ENCODE results near the gene NTNG2.
"Not testable (repeated sequence)": the region's sequence is repeated elsewhere in the genome, so short reads cannot be mapped to it uniquely, and the experiment has no call there.

The NTNG2 gene

GRCh38 chr9:132161743-132162184, at the start of gene NTNG2:
Gene NTNG2 (plus strand): TSS chr9:132162058. CDS start chr9:132166832, 4,774 bp downstream.
- DNase-seq, result no peak

- peak; percentile 43 for DNase-seq
Measured at GRCh38 chr9:132114102-132114707, 47.7 kb upstream of the NTNG2 start.

GRCh38 chr9:132116583-132116982, 45.3 kb upstream of the NTNG2 start:
- DNase-seq, result no peak

GRCh38 chr9:132117694-132118093, 44.2 kb upstream of the NTNG2 start:
- no peak for DNase-seq

GRCh38 chr9:132121021-132121420, 40.8 kb upstream of the NTNG2 start:
- no peak for DNase-seq

GRCh38 chr9:132124800-132125199, 37.1 kb upstream of the NTNG2 start:
- no peak for DNase-seq

- DNase-seq, result no peak
Measured at GRCh38 chr9:132125361-132125760, 36.5 kb upstream of the NTNG2 start.

GRCh38 chr9:132125944-132126679, 35.7 kb upstream of the NTNG2 start:
- no peak for DNase-seq

- no peak for DNase-seq
Measured at GRCh38 chr9:132126680-132127236, 35.1 kb upstream of the NTNG2 start.

- no peak for DNase-seq
Measured at GRCh38 chr9:132127888-132128534, 33.8 kb upstream of the NTNG2 start.

- no peak for DNase-seq
Measured at GRCh38 chr9:132129535-132129934, 32.3 kb upstream of the NTNG2 start.

- DNase-seq, result not testable (repeated sequence)
Measured at GRCh38 chr9:132134085-132134484, 27.8 kb upstream of the NTNG2 start.

- no peak for DNase-seq
Measured at GRCh38 chr9:132135456-132135855, 26.4 kb upstream of the NTNG2 start.

- no peak for DNase-seq
Measured at GRCh38 chr9:132136151-132136780, 25.6 kb upstream of the NTNG2 start.

- no peak for DNase-seq
Measured at GRCh38 chr9:132141344-132141947, 20.4 kb upstream of the NTNG2 start.

- DNase-seq, result no peak
Measured at GRCh38 chr9:132141948-132142594, 19.8 kb upstream of the NTNG2 start.

- no peak for DNase-seq
Measured at GRCh38 chr9:132142924-132143323, 18.9 kb upstream of the NTNG2 start.

- no peak for DNase-seq
Measured at GRCh38 chr9:132143359-132143758, 18.5 kb upstream of the NTNG2 start.

- no peak for DNase-seq
Measured at GRCh38 chr9:132144708-132145365, 17.0 kb upstream of the NTNG2 start.

- DNase-seq, result no peak
Measured at GRCh38 chr9:132146039-132146438, 15.8 kb upstream of the NTNG2 start.

GRCh38 chr9:132146575-132146974, 15.3 kb upstream of the NTNG2 start:
- no peak for DNase-seq

- DNase-seq, result no peak
Measured at GRCh38 chr9:132147331-132147730, 14.5 kb upstream of the NTNG2 start.
